Neural cell (in vitro differentiated cells): Measurements from ENCODE around the gene PRMT5. TPM values are rescaled to one million over a fixed set of nuclear protein-coding genes. Genes with fewer than 3 reads are reported as not detected.

Source experiments
- H2AFZ ChIP-seq: fragments of 200-600, 300-800 bp; sonication (generic), shearing (Covaris generic); 2 replicates; pipeline ENCODE4 v1.6.0; 2014; ENCODE audit warnings: low read depth, mild to moderate bottlenecking, antibody characterized with exemption, low read length, moderate library complexity
- H3F3A ChIP-seq: fragments of 200-600 bp; shearing (Covaris generic); 2 replicates; pipeline ENCODE4 v1.6.1; 2016; ENCODE audit warnings: mild to moderate bottlenecking, moderate library complexity, mixed read lengths, antibody characterized with exemption, low read length; ENCODE audit not compliant: insufficient read depth, poor library complexity, severe bottlenecking
- H3K27ac ChIP-seq: fragments of 200-600, 300-800 bp; sonication (generic), shearing (Covaris generic); 2 replicates; pipeline ENCODE4 v1.5.1; 2014; ENCODE audit warnings: mild to moderate bottlenecking, low read length, moderate library complexity
- H3K27me3 ChIP-seq: fragments of 300-800, 200-600 bp; sonication (generic), shearing (Covaris generic); 2 replicates; pipeline ENCODE4 v1.6.0; 2014; ENCODE audit warnings: mild to moderate bottlenecking, low read depth, low read length, moderate library complexity; ENCODE audit not compliant: insufficient read depth
- H3K36me3 ChIP-seq: fragments of 300-800, 200-600 bp; sonication (generic), shearing (Covaris generic); 2 replicates; pipeline ENCODE4 v1.5.1; 2014; ENCODE audit warnings: mild to moderate bottlenecking, antibody characterized with exemption, low read length, moderate library complexity; ENCODE audit not compliant: insufficient read depth
- H3K4me2 ChIP-seq: fragments of 300-800, 200-600 bp; sonication (generic), shearing (Covaris generic); 2 replicates; pipeline ENCODE4 v1.6.0; 2014; ENCODE audit warnings: mild to moderate bottlenecking, low read length
- H3K4me3 ChIP-seq: fragments of 300-800, 200-600 bp; sonication (generic), shearing (Covaris generic); 2 replicates; pipeline ENCODE4 v1.5.1; 2014; ENCODE audit warnings: mild to moderate bottlenecking, low read length, moderate library complexity
- H3K79me2 ChIP-seq: fragments of 200-600 bp; shearing (Covaris generic); replicated peaks from 2 replicates; pipeline ENCODE4 v1.6.0; 2014; ENCODE audit warnings: mild to moderate bottlenecking, low read length, moderate library complexity; ENCODE audit not compliant: insufficient read depth
- H3K9ac ChIP-seq: fragments of 300-800, 200-600 bp; sonication (generic), shearing (Covaris generic); 2 replicates; pipeline ENCODE4 v1.6.1; 2016; ENCODE audit warnings: mild to moderate bottlenecking, low read length, mixed read lengths
- H3K9me2 ChIP-seq: fragments of 200-600 bp; shearing (Covaris generic); 2 replicates; pipeline ENCODE4 v1.6.1; 2016; ENCODE audit warnings: mild to moderate bottlenecking, low read length, mixed read lengths; ENCODE audit not compliant: insufficient read depth
- H3K9me3 ChIP-seq: fragments of 200-600, 300-800 bp; sonication (generic), shearing (Covaris generic); 2 replicates; pipeline ENCODE4 v1.6.1; 2016; ENCODE audit warnings: mild to moderate bottlenecking, mixed run types, low read length, moderate library complexity, mixed read lengths
- H4K20me1 ChIP-seq: fragments of 200-600 bp; shearing (Covaris generic); 2 replicates; pipeline ENCODE4 v1.6.1; 2016; ENCODE audit warnings: mild to moderate bottlenecking, mixed run types; ENCODE audit not compliant: insufficient read depth
- EZH2 ChIP-seq: fragments of 200-600, 300-800 bp; shearing (Covaris generic), sonication (generic); IDR thresholded peaks from 2 replicates; pipeline ENCODE4 v1.6.1; 2014; ENCODE audit warnings: antibody characterized with exemption, low read length, borderline replicate concordance, mild to moderate bottlenecking; ENCODE audit not compliant: insufficient read depth, poor library complexity, severe bottlenecking
- POLR2AphosphoS5 ChIP-seq: IDR thresholded peaks from 2 replicates; pipeline ENCODE4 v1.6.1; 2012
- RAD21 ChIP-seq: fragments of 450-650 bp; conservative IDR thresholded peaks from 2 replicates; pipeline ENCODE4 v1.6.1; 2014; ENCODE audit warnings: antibody characterized with exemption, mild to moderate bottlenecking, moderate library complexity
- SMC3 ChIP-seq: fragments of 450-650 bp; conservative IDR thresholded peaks from 2 replicates; pipeline ENCODE4 v1.6.1; 2014; ENCODE audit warnings: antibody characterized with exemption, mild to moderate bottlenecking, moderate library complexity; ENCODE audit not compliant: poor library complexity
- TAF1 ChIP-seq: IDR thresholded peaks from 2 replicates; pipeline ENCODE4 v1.6.1; 2012; ENCODE audit warnings: low read depth
- polyA plus RNA-seq: library from polyadenylated mRNA; depleted of rRNA; stranded (reverse); fragments of >200 nt; gene quantifications from 2 replicates; pipeline ENCODE4 v1.2.3, GENCODE V29; 2014
- TF ChIP-seq, protein P1 (sequence below): IDR thresholded peaks from 2 replicates; pipeline ENCODE4 v1.6.1; 2012; ENCODE audit warnings: borderline replicate concordance

Gene PRMT5
- polyA plus RNA-seq, 1 donor from 2014 or later = 102 TPM

DNA sequence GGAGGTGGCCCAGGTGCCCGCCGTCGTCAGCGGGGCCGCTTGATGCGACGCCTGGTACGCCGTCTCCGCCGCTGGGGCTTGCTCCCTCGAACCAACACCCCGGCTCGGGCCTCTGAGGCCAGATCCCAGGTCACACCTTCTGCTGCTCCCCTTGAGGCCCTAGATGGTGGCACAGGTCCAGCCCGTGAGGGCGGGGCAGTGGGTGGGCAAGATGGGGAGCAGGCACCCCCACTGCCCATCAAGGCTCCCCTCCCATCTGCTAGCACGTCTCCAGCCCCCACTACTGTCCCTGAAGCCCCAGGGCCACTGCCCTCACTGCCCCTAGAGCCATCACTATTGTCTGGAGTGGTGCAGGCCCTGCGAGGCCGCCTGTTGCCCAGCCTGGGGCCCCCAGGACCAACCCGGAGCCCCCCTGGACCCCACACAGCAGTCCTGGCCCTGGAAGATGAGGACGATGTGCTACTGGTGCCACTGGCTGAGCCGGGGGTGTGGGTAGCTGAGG, 52.1 kb downstream of the PRMT5 start:
- TF ChIP-seq SMC3 = no peak
- no peak for TF ChIP-seq RAD21
- no peak for TF ChIP-seq EZH2
- TF ChIP-seq, protein P1, sequence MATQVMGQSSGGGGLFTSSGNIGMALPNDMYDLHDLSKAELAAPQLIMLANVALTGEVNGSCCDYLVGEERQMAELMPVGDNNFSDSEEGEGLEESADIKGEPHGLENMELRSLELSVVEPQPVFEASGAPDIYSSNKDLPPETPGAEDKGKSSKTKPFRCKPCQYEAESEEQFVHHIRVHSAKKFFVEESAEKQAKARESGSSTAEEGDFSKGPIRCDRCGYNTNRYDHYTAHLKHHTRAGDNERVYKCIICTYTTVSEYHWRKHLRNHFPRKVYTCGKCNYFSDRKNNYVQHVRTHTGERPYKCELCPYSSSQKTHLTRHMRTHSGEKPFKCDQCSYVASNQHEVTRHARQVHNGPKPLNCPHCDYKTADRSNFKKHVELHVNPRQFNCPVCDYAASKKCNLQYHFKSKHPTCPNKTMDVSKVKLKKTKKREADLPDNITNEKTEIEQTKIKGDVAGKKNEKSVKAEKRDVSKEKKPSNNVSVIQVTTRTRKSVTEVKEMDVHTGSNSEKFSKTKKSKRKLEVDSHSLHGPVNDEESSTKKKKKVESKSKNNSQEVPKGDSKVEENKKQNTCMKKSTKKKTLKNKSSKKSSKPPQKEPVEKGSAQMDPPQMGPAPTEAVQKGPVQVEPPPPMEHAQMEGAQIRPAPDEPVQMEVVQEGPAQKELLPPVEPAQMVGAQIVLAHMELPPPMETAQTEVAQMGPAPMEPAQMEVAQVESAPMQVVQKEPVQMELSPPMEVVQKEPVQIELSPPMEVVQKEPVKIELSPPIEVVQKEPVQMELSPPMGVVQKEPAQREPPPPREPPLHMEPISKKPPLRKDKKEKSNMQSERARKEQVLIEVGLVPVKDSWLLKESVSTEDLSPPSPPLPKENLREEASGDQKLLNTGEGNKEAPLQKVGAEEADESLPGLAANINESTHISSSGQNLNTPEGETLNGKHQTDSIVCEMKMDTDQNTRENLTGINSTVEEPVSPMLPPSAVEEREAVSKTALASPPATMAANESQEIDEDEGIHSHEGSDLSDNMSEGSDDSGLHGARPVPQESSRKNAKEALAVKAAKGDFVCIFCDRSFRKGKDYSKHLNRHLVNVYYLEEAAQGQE = no peak
- no peak for TF ChIP-seq POLR2AphosphoS5
- H3F3A ChIP-seq = no peaks in the 10 kb centered on the region
- H3K9me2 ChIP-seq = no peaks in the 10 kb centered on the region
- no peak overlapping the region for H3K9ac ChIP-seq
- no peak overlapping the region for H3K27ac ChIP-seq
- no peak overlapping the region for H2AFZ ChIP-seq
- no peaks in the 10 kb centered on the region for H4K20me1 ChIP-seq
- H3K9me3 ChIP-seq = no peaks in the 10 kb centered on the region
- no peak overlapping the region for H3K4me3 ChIP-seq
- H3K27me3 ChIP-seq = peaks cover 5% of the 10 kb centered on the region
- H3K4me2 ChIP-seq = no peak overlapping the region
- no peaks in the 10 kb centered on the region for H3K36me3 ChIP-seq
- H3K79me2 ChIP-seq = no peaks in the 10 kb centered on the region

DNA sequence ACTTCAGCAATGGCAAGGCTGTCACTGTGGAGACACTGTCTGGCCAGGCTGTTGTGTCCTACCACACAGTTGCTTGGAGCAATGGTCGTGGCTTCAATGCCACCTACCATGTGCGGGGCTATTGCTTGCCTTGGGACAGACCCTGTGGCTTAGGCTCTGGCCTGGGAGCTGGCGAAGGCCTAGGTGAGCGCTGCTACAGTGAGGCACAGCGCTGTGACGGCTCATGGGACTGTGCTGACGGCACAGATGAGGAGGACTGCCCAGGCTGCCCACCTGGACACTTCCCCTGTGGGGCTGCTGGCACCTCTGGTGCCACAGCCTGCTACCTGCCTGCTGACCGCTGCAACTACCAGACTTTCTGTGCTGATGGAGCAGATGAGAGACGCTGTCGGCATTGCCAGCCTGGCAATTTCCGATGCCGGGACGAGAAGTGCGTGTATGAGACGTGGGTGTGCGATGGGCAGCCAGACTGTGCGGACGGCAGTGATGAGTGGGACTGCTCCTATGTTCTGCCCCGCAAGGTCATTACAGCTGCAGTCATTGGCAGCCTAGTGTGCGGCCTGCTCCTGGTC, 53.3 kb downstream of the PRMT5 start:
- Histone ChIP-seq H3K27ac (no peak overlapping the region), H3K4me2 (no peak overlapping the region)
- TF ChIP-seq, protein P1 = no peak
- no peak for TF ChIP-seq TAF1

More for the DNA sequence above, 53.3 kb downstream of the PRMT5 start:
- Histone ChIP-seq H3K9me2 (no peaks in the 10 kb centered on the region), H3K27me3 (peaks cover 16% of the 10 kb centered on the region), H3K9me3 (no peaks in the 10 kb centered on the region), H3F3A (no peaks in the 10 kb centered on the region), H3K4me3 (no peak overlapping the region), H4K20me1 (no peaks in the 10 kb centered on the region), H3K36me3 (no peaks in the 10 kb centered on the region), H3K9ac (no peak overlapping the region), H2AFZ (no peak overlapping the region), H3K79me2 (no peaks in the 10 kb centered on the region)
